Vagina (tissue), 2 donors: ENCODE measurements around the gene SLC25A24.

Experiments used
- CTCF ChIP-seq, 3 experiments: fragments of 450-650 bp in 2 of 3; fragments of 200-600 bp in 1 of 3; sonication (generic) in 1 of 3; IDR thresholded peaks; one replicate each; pipeline ENCODE4 v1.5.1; 2017 to 2019; ENCODE audit warnings: antibody characterized with exemption in 3 of 3, mild to moderate bottlenecking in 2 of 3, moderate library complexity in 2 of 3
- POLR2A ChIP-seq, 2 donors: fragments of 450-650 bp; IDR thresholded peaks; one replicate each; pipeline ENCODE4 v1.6.1; 2017; ENCODE audit warnings: antibody characterized with exemption in 2 of 2, mild to moderate bottlenecking in 2 of 2, moderate library complexity in 2 of 2
- POLR2AphosphoS5 ChIP-seq, 2 donors: sonication (generic); formaldehyde crosslinking; IDR thresholded peaks; one replicate each; pipeline ENCODE4 v1.9.0; 2017; ENCODE audit warnings: antibody characterized with exemption in 2 of 2, mild to moderate bottlenecking in 2 of 2, low read depth in 1 of 2; ENCODE audit not compliant: insufficient read depth in 1 of 2

GRCh38 chr1:108194051-108194450, 6.1 kb downstream of the SLC25A24 start:
- TF ChIP-seq CTCF (IDR thresholded peaks at IDR 0.05): no peak
- no peak for TF ChIP-seq POLR2AphosphoS5 (IDR thresholded peaks at IDR 0.05; ENCODE audit: insufficient read depth in 1 of 2, low read depth in 1 of 2)
- no peak for TF ChIP-seq POLR2A (IDR thresholded peaks at IDR 0.05)
